ENCODE data around the gene PEDS1.
"Not testable (repeated sequence)": the region's sequence is repeated elsewhere in the genome, so short reads cannot be mapped to it uniquely, and the experiment has no call there.

PEDS1 gene

DNA sequence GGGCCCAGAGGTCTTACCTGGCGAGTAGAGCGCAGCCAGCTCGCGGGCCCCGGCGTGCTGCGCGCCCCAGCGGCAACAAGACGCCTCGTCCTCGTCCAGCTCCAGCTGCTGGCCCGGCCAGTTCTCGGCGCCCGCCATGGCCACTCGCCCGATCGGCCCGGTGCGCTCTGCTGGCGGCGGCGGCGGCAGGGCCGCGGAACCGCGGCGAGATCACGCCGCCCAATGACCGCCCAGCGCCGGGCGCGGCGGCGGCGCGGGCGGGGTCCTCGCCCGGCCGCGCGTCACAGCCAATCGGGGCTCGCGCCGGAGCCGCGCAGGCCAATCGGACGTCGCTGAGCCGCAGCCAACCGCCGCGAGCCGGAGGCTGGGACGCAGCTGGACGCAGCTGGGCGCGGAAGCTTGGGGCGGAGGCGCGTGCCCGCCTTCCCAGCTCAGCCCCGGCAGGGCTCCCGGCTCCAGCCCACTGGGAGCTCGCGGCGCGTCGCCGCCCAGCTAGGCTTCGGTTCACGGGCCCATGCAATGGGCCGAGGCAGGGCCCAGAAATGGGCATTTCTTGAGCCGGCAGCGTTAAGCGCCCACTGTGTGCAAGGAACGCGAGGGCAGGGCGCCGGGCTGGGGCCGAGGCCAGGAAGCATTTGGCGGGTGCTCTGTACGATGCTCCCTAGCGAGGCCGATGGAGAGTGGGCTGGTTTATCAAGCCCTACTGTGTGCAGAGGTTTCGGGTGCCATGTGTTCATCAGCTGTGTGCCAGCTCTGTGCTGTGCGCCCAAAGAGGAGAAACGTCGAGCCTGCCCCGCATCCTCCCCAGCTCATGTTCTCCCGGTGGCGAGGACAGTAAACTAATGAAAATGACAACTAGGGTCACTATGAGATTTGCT is at the start of gene PEDS1:
TSS of gene PEDS1 (minus strand) at position 224 of the 878 bp plus-strand sequence. CDS start at position 138, 86 bp downstream.
- H3K4me3 ChIP-seq (ENCODE audit: low read depth, low read length), result peak within 1 kb of the TSS; percentile 98
- TF ChIP-seq, protein P1, sequence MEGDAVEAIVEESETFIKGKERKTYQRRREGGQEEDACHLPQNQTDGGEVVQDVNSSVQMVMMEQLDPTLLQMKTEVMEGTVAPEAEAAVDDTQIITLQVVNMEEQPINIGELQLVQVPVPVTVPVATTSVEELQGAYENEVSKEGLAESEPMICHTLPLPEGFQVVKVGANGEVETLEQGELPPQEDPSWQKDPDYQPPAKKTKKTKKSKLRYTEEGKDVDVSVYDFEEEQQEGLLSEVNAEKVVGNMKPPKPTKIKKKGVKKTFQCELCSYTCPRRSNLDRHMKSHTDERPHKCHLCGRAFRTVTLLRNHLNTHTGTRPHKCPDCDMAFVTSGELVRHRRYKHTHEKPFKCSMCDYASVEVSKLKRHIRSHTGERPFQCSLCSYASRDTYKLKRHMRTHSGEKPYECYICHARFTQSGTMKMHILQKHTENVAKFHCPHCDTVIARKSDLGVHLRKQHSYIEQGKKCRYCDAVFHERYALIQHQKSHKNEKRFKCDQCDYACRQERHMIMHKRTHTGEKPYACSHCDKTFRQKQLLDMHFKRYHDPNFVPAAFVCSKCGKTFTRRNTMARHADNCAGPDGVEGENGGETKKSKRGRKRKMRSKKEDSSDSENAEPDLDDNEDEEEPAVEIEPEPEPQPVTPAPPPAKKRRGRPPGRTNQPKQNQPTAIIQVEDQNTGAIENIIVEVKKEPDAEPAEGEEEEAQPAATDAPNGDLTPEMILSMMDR (IDR thresholded peaks at IDR 0.05; ENCODE audit: low read depth, low read length), result no peak

DNA sequence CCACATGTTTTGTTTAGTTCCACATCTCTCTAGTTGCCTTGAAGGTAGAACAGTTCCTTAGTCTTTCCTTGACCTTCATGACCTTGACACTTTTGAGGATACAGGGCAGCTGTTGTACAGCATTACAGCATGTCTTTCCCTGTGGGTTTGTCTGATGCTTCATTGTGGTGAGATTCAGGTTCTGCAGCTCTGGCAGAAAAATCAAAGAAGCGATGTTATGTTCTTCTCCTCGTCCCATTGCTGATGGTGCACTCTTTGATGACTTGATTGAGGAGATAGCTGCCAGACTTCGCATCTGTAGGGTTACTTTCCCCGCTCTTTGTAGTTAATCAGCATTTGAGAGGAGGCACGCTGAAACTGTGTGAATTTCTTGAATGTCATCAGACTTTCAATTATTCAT is 49.2 kb upstream of the PEDS1 start:
- H3K4me3 ChIP-seq (ENCODE audit: low read depth, low read length), result no peak overlapping the region
- TF ChIP-seq, protein P1 (IDR thresholded peaks at IDR 0.05; ENCODE audit: low read depth, low read length), result no peak

DNA sequence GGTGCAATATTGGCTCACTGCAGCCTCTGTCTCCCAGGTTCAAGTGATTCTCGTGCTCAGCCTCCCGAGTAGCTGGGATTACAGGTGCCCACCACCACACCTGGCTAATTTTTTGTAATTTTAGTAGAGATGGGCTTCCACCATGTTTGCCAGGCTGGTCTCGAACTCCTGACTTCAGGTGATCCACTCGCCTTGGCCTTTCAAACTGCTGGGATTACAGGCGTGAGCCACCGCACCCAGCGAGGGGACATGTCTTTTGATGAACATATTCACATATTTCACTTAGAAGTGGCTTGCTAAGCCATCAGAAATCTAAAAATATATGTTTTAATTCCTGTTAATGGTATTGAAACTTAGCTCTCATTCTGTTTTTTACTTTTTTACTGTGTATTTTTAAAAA is 48.2 kb upstream of the PEDS1 start:
- H3K4me3 ChIP-seq (ENCODE audit: low read depth, low read length), result not testable (repeated sequence)

DNA sequence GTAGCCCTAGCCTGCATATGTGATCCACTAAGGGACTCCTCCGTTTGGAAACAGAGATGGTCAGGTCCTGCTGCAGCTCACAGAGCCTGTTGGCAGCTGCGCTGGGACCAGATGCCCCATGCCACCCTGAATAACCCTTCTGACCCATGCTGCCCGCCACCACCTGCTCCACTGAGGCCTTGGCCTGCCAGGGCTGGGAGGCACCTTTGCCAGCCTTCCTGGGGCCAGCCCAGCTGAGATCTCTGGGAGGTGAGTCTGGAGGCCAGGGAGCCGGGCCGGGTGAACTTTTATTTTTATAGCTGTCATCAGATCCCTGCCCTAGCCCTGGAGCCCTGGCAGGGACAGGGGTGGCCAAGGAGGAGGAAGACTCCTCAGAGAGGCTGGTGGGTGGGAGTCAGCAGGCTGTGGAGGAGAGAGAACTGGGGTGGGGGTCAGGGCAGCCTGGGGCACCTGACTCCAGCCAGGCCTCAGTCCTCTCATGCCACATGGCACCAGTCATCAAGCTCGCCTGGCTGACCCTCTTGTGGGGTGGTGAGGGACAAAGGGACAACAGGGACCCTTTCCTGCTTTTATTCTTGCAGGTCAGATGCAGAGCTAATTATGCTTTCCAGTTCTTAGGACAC is 47.1 kb upstream of the PEDS1 start:
- no peak overlapping the region for H3K4me3 ChIP-seq (ENCODE audit: low read depth, low read length)
- TF ChIP-seq, protein P1 (IDR thresholded peaks at IDR 0.05; ENCODE audit: low read depth, low read length), result no peak

DNA sequence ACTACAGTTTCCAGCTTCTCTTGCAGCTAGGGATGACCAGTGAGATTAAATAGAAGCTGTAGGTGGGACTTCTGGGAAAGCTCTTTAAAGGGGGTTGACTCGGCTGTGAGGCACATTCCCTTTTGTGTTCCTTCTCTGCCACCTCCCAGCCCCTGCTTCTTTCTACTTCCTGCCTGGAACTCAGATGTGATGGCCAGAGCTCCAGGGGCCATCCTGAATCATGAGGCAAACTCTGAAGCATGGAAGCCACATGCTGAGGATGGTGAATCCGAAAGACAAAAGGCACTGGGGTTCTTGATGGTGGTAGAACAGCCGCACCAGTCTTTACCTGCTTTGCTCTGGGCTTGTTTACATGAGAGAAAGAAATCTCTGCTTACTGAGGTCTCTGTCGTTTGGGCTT is 46.2 kb upstream of the PEDS1 start:
- TF ChIP-seq, protein P1 (IDR thresholded peaks at IDR 0.05; ENCODE audit: low read depth, low read length), result no peak
- no peak overlapping the region for H3K4me3 ChIP-seq (ENCODE audit: low read depth, low read length)

DNA sequence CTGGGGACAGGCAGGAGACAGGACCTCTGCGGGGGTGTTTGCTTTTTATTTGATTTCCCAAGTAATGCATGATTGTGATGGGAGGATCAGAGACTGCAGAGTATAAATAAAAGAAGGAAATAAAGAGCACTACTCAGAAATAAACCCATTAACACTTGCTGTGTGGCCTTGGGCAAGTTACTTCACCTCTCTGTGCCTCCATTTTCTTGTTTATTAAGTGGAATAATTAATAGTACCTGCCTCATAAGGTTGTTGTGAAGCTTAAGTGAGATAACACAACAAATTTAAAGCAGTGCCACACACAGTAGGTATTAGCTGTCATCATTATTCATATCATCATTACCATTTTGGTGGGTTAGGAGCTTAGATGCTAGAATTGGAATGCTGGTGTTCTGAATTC is 45.2 kb upstream of the PEDS1 start:
- no peak overlapping the region for H3K4me3 ChIP-seq (ENCODE audit: low read depth, low read length)
- TF ChIP-seq, protein P1 (IDR thresholded peaks at IDR 0.05; ENCODE audit: low read depth, low read length), result no peak

DNA sequence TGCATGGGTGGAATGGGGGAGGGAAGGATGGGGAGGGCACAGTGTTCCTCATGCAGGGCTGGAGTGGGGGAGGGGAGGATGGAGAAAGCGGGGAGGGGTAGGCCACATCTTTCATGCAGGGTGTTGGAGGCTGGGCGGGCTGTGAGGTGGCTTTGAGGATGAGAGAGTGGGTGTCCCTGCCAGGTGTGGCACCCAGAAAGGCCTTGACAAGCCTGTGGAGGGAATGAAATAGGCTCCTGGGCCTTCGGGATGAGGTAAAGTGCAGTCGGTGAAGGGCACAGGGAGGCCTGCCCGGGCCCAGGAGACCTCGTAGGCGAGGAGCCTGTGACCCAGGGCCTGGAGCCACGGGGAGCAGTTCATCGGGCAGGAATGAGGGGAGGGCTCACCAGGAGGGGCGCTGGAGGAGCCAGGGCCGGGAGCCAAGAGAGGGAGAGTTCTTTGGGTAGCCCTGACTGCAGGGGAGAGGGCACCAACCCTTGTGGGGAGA is 44.7 kb upstream of the PEDS1 start:
- no peak overlapping the region for H3K4me3 ChIP-seq (ENCODE audit: low read depth, low read length)
- TF ChIP-seq, protein P1 (IDR thresholded peaks at IDR 0.05; ENCODE audit: low read depth, low read length), result no peak

All from WI38 (cell line).